ENCODE data around the gene ITGA6. TPM values are rescaled to one million over a fixed set of nuclear protein-coding genes. Genes with fewer than 3 reads are reported as not detected.
A peak's percentile ranks its signal among the peaks of the same experiment; 100 is the strongest.

Gene ITGA6
- total RNA-seq, 2 experiments from 2014 or later, result 0.38 TPM; not detected in 1

GRCh38 chr2:172433144-172433543, 5.8 kb downstream of the ITGA6 start:
- no peak overlapping the region for H3K4me3 ChIP-seq (ENCODE audit: low read depth, low read length, poor library complexity, severe bottlenecking)
- no peaks in the 10 kb centered on the region for H3K36me3 ChIP-seq (ENCODE audit: insufficient read depth, low read length)
- H3K9me3 ChIP-seq (ENCODE audit: low read length), result no peaks in the 10 kb centered on the region
- POLR2A ChIA-PET, result interaction anchor here (0.7 kb wide), 1 partner anchor 9 kb away, joined by 3 read pairs; no protein-coding TSS in a partner anchor
- no peaks in the 10 kb centered on the region for H4K20me1 ChIP-seq (ENCODE audit: insufficient read depth, low read length)
- no peak overlapping the region for H2AFZ ChIP-seq (ENCODE audit: low read length)
- DNase-seq (ENCODE audit: low spot score), result no peak
- H3K4me2 ChIP-seq (ENCODE audit: low read length), result no peak overlapping the region
- CTCF ChIA-PET (ENCODE audit: unreplicated experiment), result no interaction called here
- intact Hi-C loops (cut with micrococcal nuclease; ENCODE audit: unreplicated experiment), result no loop called here
- no TSS peak for BruUV-seq (replicated peaks)
- no peaks in the 10 kb centered on the region for H3K9me2 ChIP-seq (ENCODE audit: insufficient read depth, low read length)
- no peaks in the 10 kb centered on the region for H3K79me2 ChIP-seq (ENCODE audit: insufficient read depth, low read depth, low read length)
- TF ChIP-seq CTCF (conservative IDR thresholded peaks at IDR 0.05; ENCODE audit: low read length) (no peak), EZH2phosphoT487 (IDR thresholded peaks at IDR 0.05; ENCODE audit: borderline replicate concordance, low read depth, low read length) (no peak)
- no peak overlapping the region for H3K27ac ChIP-seq (ENCODE audit: low read depth, low read length, poor library complexity, severe bottlenecking)
- H3K4me1 ChIP-seq (ENCODE audit: insufficient read depth, low read length, poor library complexity, severe bottlenecking), result peaks cover 9% of the 10 kb centered on the region

- Histone ChIP-seq H4K20me1 (ENCODE audit: insufficient read depth, low read length) (no peaks in the 10 kb centered on the region), H3K9me2 (ENCODE audit: insufficient read depth, low read length) (no peaks in the 10 kb centered on the region), H3K36me3 (ENCODE audit: insufficient read depth, low read length) (no peaks in the 10 kb centered on the region), H3K4me1 (ENCODE audit: insufficient read depth, low read length, poor library complexity, severe bottlenecking) (peaks cover 11% of the 10 kb centered on the region), H2AFZ (ENCODE audit: low read length) (no peak overlapping the region), H3K9me3 (ENCODE audit: low read length) (no peaks in the 10 kb centered on the region), H3K4me3 (ENCODE audit: low read depth, low read length, poor library complexity, severe bottlenecking) (no peak overlapping the region), H3K79me2 (ENCODE audit: insufficient read depth, low read depth, low read length) (no peaks in the 10 kb centered on the region), H3K4me2 (ENCODE audit: low read length) (no peak overlapping the region), H3K27ac (ENCODE audit: low read depth, low read length, poor library complexity, severe bottlenecking) (no peak overlapping the region)
- TF ChIP-seq EZH2phosphoT487 (IDR thresholded peaks at IDR 0.05; ENCODE audit: borderline replicate concordance, low read depth, low read length) (no peak), CTCF (conservative IDR thresholded peaks at IDR 0.05; ENCODE audit: low read length) (no peak)
- peak; percentile 3 for DNase-seq (ENCODE audit: low spot score)
- ChIA-PET POLR2A (no interaction called here), CTCF (ENCODE audit: unreplicated experiment) (no interaction called here)
- BruUV-seq (replicated peaks), result no TSS peak
- intact Hi-C loops (cut with micrococcal nuclease; ENCODE audit: unreplicated experiment), result no loop called here
Measured at GRCh38 chr2:172434821-172435605, 7.6 kb downstream of the ITGA6 start.

GRCh38 chr2:172435606-172435911, 8.2 kb downstream of the ITGA6 start:
- DNase-seq (ENCODE audit: low spot score), result no peak
- H3K4me1 ChIP-seq (ENCODE audit: insufficient read depth, low read length, poor library complexity, severe bottlenecking), result peaks cover 11% of the 10 kb centered on the region
- no peak overlapping the region for H3K4me2 ChIP-seq (ENCODE audit: low read length)
- no peak overlapping the region for H2AFZ ChIP-seq (ENCODE audit: low read length)
- no peaks in the 10 kb centered on the region for H3K36me3 ChIP-seq (ENCODE audit: insufficient read depth, low read length)
- TF ChIP-seq CTCF (conservative IDR thresholded peaks at IDR 0.05; ENCODE audit: low read length) (no peak), EZH2phosphoT487 (IDR thresholded peaks at IDR 0.05; ENCODE audit: borderline replicate concordance, low read depth, low read length) (no peak)
- POLR2A ChIA-PET, result no interaction called here
- no peaks in the 10 kb centered on the region for H3K79me2 ChIP-seq (ENCODE audit: insufficient read depth, low read depth, low read length)
- H4K20me1 ChIP-seq (ENCODE audit: insufficient read depth, low read length), result no peaks in the 10 kb centered on the region
- BruUV-seq (replicated peaks), result no TSS peak
- CTCF ChIA-PET (ENCODE audit: unreplicated experiment), result no interaction called here
- H3K4me3 ChIP-seq (ENCODE audit: low read depth, low read length, poor library complexity, severe bottlenecking), result no peak overlapping the region
- no peak overlapping the region for H3K27ac ChIP-seq (ENCODE audit: low read depth, low read length, poor library complexity, severe bottlenecking)
- no peaks in the 10 kb centered on the region for H3K9me3 ChIP-seq (ENCODE audit: low read length)
- no peaks in the 10 kb centered on the region for H3K9me2 ChIP-seq (ENCODE audit: insufficient read depth, low read length)
- intact Hi-C loops (cut with micrococcal nuclease; ENCODE audit: unreplicated experiment), result no loop called here

Data from OCI-LY7 (cell line).